Measurements from ENCODE around the gene ZNF831.

ZNF831 gene

DNA sequence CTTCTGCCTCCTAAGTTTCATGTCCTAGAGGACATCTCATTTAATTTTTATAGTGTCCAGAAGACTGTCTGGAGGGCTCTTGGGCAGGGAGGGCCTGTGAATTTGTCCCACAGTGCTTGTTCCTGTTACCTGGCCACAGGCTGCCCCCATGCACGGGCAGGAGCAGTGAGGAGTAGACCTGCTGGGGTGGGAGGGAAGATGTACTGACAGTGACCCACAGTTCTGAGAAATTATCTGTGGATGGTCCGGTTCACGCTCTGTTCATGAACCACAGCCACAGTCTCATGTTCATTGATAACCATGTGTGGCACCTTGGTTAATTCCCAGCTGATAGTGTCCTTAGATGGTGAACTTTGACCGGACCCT, 18.8 kb upstream of the ZNF831 start:
- ATAC-seq (replicated peaks; ENCODE audit: extremely low read depth, poor library complexity, severe bottlenecking) (no peak), DNase-seq (ENCODE audit: low spot score in 2 of 2) (no peak)
- peaks cover 43% of the 10 kb centered on the region for H3K4me1 Mint-ChIP-seq
- peak overlapping the region; percentile 76 for H3K4me3 Mint-ChIP-seq
- H3K36me3 Mint-ChIP-seq (ENCODE audit: insufficient read depth) = peaks cover 21% of the 10 kb centered on the region
- H3K27me3 Mint-ChIP-seq = no peaks in the 10 kb centered on the region
- H3K9me3 Mint-ChIP-seq = no peaks in the 10 kb centered on the region
- H3K27ac Mint-ChIP-seq (ENCODE audit: low read depth) = peak overlapping the region; percentile 99

DNA sequence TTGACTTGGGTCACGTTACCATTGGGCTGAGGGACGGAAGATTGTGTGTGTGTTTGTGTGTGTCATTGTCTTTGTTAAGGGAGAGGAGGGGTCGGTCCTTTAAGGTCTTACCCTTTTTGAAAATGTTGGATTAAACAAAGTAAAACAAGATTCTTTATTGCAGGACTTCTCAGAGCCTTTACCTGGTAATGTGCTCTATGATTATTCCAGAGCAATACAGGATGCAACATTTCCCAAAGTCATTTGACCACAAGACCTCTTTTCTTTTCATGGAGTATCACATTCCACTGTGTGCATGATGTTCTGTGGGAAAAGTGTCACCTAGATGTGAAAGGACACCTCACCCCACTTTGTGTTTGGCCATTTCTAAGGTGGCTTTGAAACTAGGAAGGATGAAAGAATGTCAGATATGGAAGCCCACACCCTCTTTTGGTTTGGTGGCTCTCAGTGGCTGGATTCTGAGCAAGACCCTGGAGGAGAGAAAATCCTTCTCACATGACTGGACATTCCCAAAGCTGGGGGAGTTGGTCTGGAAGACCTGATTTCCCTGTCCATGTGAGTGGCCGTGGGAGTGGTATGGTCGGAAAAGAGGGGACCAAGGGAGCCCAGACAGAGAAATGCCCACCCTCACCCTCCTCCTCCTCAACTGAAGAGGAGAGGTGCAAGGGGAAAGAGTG, 18.2 kb upstream of the ZNF831 start:
- Mint-ChIP-seq H3K4me3 (peak overlapping the region; percentile 76), H3K27me3 (no peaks in the 10 kb centered on the region), H3K36me3 (ENCODE audit: insufficient read depth) (peaks cover 24% of the 10 kb centered on the region), H3K9me3 (no peaks in the 10 kb centered on the region), H3K27ac (ENCODE audit: low read depth) (peak overlapping the region; percentile 99), H3K4me1 (peaks cover 49% of the 10 kb centered on the region)
- no peak for ATAC-seq (replicated peaks; ENCODE audit: extremely low read depth, poor library complexity, severe bottlenecking)
- no peak for DNase-seq (ENCODE audit: low spot score in 2 of 2)

DNA sequence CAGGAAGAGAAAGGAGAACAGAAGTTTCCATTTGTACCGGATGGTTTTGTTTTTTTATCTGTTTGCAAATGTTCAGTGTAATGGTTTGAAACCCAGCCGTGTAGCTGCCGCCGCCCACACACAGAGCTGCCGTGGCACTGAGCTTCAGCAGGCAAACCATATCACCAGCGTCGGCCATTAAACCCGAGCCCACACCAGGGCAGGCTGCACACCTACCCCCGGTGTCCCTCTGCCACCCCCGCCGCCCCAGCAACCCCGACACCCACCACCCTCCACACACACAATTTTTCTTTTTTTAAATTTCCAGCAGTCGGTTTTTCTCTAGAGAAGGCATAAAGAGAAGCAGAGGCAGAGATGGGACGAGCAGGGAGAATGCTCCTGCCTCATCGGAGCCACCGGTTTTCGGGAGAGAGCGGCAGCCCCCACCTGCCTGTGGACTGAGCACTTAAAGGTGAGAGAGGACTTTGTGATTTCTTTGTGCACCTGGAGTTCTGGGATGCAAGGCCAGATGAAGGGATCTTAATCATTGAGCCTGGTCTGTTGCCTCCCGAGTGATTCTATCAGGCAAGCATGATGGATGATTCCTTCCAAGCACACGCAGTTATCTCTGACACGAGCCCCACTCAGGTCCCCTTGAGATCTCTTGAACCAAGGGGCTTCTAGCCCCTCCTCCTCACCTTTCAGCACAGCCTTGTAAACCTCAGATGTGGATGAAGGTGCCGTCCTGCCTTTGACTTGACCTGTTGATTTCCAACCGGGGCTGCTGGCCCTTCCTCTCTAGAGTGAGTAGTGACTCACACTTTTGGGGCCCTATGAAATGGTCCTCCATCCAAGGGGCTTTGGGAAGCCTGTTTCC, 17.5 kb upstream of the ZNF831 start:
- ATAC-seq (replicated peaks; ENCODE audit: extremely low read depth, poor library complexity, severe bottlenecking) = peak; percentile 17
- peak overlapping the region; percentile 99 for H3K27ac Mint-ChIP-seq (ENCODE audit: low read depth)
- H3K4me3 Mint-ChIP-seq = peak overlapping the region; percentile 76

DNA sequence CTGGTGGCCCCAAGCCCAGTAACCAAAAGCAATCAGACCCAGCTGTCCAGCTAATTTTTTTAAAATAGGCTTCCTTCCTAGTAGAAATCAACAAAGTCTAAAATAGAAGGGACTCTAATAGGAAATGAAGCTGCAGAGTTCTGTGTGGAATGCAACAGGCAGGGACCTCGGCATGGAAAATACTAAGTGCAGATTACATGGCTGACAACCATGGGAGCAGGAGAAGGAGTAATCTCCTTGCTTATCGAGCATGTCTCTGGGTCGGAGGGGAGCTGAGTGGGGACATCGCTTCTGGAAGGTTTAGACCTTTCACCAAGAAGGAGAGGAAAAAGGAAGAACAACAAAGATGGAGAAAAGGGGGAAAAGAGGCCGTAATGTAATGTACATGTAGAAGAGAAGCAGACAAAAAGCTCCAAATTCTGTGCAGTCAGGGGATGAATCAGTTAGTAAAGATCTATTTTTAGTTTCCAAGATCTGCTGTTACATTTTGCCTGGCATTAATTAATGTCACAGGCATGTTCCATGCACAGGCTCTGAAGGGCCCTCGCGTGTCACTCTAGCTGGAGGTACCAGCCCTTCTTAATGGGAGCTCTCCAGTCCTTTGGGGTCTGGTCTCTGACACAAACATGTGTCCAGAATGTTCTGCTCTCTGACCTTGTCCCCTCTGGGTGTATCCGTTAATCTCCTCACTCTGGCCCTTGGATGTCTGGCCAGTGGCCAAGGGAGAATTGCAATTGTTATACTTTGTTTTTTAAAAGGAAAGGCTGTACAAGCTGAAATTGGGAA, 16.6 kb upstream of the ZNF831 start:
- Mint-ChIP-seq H3K4me3 (peak overlapping the region; percentile 76), H3K9me3 (no peaks in the 10 kb centered on the region), H3K36me3 (ENCODE audit: insufficient read depth) (peaks cover 24% of the 10 kb centered on the region), H3K27me3 (no peaks in the 10 kb centered on the region), H3K27ac (ENCODE audit: low read depth) (peak overlapping the region; percentile 99), H3K4me1 (peaks cover 64% of the 10 kb centered on the region)
- DNase-seq (ENCODE audit: low spot score in 2 of 2) (no peak), ATAC-seq (replicated peaks; ENCODE audit: extremely low read depth, poor library complexity, severe bottlenecking) (no peak)

More for the DNA sequence above, 17.5 kb upstream of the ZNF831 start:
- Mint-ChIP-seq H3K4me1 (peaks cover 56% of the 10 kb centered on the region), H3K9me3 (no peaks in the 10 kb centered on the region), H3K27me3 (no peaks in the 10 kb centered on the region), H3K36me3 (ENCODE audit: insufficient read depth) (peaks cover 24% of the 10 kb centered on the region)
- DNase-seq (ENCODE audit: low spot score in 2 of 2) = no peak

DNA sequence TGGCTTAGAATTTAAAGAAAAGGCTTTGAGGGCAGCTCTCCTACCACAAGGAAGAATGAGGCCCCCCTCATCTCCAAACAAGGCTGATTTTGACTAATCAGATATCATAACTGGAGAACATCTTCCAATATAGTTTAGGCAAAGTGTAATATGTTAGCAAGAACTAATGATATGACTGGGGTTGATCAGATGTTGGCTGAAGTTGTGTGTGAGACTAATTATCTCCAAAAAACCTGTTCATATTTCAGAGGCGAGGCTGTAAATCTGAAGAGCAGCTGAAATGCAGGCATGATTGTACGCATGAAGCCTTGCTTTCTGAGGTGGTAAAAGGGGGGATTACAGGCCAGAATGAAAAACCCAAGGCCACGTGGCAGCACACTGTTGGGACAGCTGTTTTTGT, 16.0 kb upstream of the ZNF831 start:
- no peaks in the 10 kb centered on the region for H3K27me3 Mint-ChIP-seq
- no peak for DNase-seq (ENCODE audit: low spot score in 2 of 2)
- H3K9me3 Mint-ChIP-seq = no peaks in the 10 kb centered on the region
- peaks cover 27% of the 10 kb centered on the region for H3K36me3 Mint-ChIP-seq (ENCODE audit: insufficient read depth)
- no peak for ATAC-seq (replicated peaks; ENCODE audit: extremely low read depth, poor library complexity, severe bottlenecking)
- H3K4me1 Mint-ChIP-seq = peaks cover 70% of the 10 kb centered on the region
- H3K27ac Mint-ChIP-seq (ENCODE audit: low read depth) = peak overlapping the region; percentile 99
- peak overlapping the region; percentile 76 for H3K4me3 Mint-ChIP-seq

DNA sequence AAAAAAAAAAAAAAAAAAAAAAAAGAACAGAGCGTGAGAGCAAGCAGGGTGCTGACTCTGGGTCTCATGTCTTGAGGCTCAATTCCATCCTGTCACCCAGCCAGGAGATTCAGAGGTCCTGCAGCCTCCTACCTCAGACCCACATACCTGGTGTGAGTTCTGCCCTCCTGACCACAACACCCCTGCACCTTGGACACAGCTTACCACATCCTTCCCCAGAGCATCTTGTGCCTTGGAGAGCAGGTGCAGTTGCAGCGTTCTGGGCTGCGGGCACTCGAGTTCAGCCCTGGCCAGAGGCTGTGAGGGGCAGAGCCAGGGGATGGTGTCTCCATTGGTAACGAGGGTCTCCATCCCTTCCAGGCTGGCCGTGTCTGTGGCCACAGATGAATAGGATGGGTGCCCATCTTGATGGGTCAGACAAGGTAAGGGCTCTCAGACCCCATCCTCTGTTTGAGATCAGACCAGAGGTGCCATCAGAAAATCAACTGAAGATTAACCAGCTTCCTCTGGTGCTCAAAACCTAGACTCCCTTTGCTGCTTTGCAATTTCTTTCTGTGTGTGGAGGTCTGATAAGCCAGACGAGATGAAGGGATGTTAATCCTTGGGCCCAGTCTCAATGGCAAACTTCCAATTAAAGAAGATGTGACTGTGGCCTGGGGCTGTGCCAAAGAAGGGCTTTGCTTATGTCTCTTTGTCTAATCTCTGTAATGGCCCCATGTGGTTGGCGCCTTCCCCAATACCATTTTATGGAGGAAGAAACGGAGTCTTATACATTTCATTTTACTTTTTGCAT, 14.7 kb upstream of the ZNF831 start:
- no peaks in the 10 kb centered on the region for H3K9me3 Mint-ChIP-seq
- H3K27me3 Mint-ChIP-seq = no peaks in the 10 kb centered on the region
- H3K27ac Mint-ChIP-seq (ENCODE audit: low read depth) = peak overlapping the region; percentile 99
- no peak overlapping the region for H3K4me3 Mint-ChIP-seq
- ATAC-seq (replicated peaks; ENCODE audit: extremely low read depth, poor library complexity, severe bottlenecking) = no peak
- H3K4me1 Mint-ChIP-seq = peaks cover 82% of the 10 kb centered on the region
- no peak for DNase-seq (ENCODE audit: low spot score in 2 of 2)
- H3K36me3 Mint-ChIP-seq (ENCODE audit: insufficient read depth) = peaks cover 27% of the 10 kb centered on the region

DNA sequence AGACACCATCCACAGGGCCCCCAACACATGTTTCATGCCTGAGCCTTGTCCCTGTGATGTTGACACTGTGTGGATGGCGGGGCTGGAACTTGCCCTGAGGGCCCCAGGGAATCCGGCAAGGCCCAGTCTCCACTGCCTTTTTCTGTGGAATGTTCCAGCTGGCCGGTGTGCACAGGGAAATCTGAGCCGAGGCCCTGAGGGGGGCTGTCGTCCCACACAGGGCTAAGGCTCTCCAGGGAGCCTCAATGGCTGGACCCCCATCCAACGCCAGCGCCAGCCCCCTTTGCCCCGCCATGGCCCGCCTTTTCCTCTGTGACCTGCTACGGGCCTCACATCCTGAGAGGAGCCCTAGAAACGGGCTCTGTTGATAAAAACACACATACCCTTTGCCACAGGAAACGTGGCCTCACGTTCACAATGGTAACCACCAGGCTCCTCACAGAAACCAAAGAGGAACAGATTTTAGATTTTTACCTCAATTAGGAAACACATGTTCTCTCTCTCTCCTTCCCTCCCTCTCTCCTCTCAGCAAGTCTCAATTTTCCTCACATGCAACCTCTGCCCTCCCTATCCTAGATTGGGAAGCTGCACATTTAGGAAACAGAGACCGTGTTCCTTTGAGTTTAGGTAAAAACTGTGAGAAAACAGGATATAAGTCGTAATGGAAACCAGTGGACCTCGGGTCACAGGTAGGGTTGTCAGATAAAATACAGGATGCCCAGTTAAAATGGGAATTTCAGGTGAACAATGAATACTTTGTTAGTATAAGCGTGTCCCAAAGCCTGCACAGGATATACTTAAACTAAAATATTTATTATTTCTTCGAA, 13.7 kb upstream of the ZNF831 start:
- ATAC-seq (replicated peaks; ENCODE audit: extremely low read depth, poor library complexity, severe bottlenecking) = peak; percentile 91
- H3K9me3 Mint-ChIP-seq = no peaks in the 10 kb centered on the region
- H3K4me3 Mint-ChIP-seq = peak overlapping the region; percentile 79

DNA sequence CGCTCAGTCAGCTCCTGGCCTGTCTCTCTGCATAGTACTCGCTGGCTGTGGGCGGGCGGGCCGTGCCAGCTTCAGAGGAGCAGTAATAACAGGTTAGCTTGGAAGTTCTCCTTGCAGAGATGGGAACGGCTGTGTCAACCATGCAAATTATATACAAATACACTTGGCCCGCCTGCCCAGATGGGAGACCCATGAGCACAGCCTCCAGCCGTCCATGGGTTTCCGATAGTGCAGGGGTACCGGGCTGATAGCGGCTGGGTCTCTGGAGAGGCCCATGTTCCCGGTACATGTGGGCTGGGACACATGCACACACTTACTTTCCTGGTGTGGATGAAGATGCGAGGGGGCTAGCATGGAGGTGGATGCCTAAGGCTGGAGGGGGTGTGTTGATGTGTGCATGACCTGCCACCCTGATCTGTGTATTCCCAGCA, 12.8 kb upstream of the ZNF831 start:
- Mint-ChIP-seq H3K36me3 (ENCODE audit: insufficient read depth) (peaks cover 24% of the 10 kb centered on the region), H3K27me3 (no peaks in the 10 kb centered on the region), H3K4me3 (peak overlapping the region; percentile 75), H3K27ac (ENCODE audit: low read depth) (peak overlapping the region; percentile 99), H3K4me1 (peaks cover 80% of the 10 kb centered on the region), H3K9me3 (no peaks in the 10 kb centered on the region)
- DNase-seq (ENCODE audit: low spot score in 2 of 2) (no peak), ATAC-seq (replicated peaks; ENCODE audit: extremely low read depth, poor library complexity, severe bottlenecking) (no peak)

More for the DNA sequence above, 13.7 kb upstream of the ZNF831 start:
- no peaks in the 10 kb centered on the region for H3K27me3 Mint-ChIP-seq
- peaks cover 27% of the 10 kb centered on the region for H3K36me3 Mint-ChIP-seq (ENCODE audit: insufficient read depth)
- peak overlapping the region; percentile 99 for H3K27ac Mint-ChIP-seq (ENCODE audit: low read depth)
- peak; percentile 62 to 85 for DNase-seq (ENCODE audit: low spot score in 2 of 2)
- peaks cover 82% of the 10 kb centered on the region for H3K4me1 Mint-ChIP-seq

DNA sequence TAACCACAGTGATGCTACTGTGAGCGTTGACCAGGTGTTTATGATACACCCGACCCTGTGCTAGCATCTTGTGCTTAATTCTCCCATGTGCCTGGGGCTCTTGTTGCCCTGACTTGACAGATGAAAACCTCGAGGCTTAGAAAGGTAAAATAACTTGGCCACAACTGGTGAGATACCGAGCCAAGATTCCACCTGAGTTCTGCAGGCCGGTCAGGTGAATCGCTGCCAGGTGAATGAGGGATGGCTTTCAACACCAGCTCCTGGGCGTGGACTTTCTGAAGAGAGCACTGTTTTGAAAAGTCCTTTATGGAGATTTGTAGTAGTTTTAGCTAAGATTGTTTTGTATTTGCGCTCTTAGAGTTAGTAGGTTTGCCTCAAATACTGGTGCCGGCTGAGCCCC, 12.2 kb upstream of the ZNF831 start:
- Mint-ChIP-seq H3K4me1 (peaks cover 75% of the 10 kb centered on the region), H3K4me3 (peak overlapping the region; percentile 75), H3K9me3 (no peaks in the 10 kb centered on the region), H3K36me3 (ENCODE audit: insufficient read depth) (peaks cover 20% of the 10 kb centered on the region), H3K27me3 (no peaks in the 10 kb centered on the region), H3K27ac (ENCODE audit: low read depth) (peak overlapping the region; percentile 99)
- no peak for DNase-seq (ENCODE audit: low spot score in 2 of 2)
- no peak for ATAC-seq (replicated peaks; ENCODE audit: extremely low read depth, poor library complexity, severe bottlenecking)

DNA sequence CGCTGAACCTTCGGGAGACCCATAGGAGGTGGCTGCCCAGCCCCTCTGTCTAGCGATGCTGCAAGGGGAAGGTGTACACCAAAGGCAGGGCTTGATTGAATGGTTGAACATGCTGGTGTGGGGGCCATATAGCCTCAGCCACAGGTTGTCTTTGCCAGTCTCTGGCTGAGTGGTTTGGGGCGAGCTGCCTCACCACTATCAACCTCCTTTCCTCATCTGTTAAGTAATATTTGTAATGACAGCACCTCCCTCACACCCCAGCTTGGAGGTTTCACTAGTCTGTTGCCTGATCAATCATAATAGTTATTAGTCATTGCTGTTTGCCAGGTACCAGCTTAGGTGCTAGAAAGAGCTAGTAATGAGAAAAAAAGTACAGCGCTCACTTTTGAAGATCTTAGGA, 11.8 kb upstream of the ZNF831 start:
- H3K27ac Mint-ChIP-seq (ENCODE audit: low read depth) = peak overlapping the region; percentile 99
- no peaks in the 10 kb centered on the region for H3K27me3 Mint-ChIP-seq
- ATAC-seq (replicated peaks; ENCODE audit: extremely low read depth, poor library complexity, severe bottlenecking) (peak; percentile 49), DNase-seq (ENCODE audit: low spot score in 2 of 2) (no peak)
- H3K4me1 Mint-ChIP-seq = peaks cover 70% of the 10 kb centered on the region
- no peaks in the 10 kb centered on the region for H3K9me3 Mint-ChIP-seq
- peak overlapping the region; percentile 75 for H3K4me3 Mint-ChIP-seq
- peaks cover 20% of the 10 kb centered on the region for H3K36me3 Mint-ChIP-seq (ENCODE audit: insufficient read depth)

DNA sequence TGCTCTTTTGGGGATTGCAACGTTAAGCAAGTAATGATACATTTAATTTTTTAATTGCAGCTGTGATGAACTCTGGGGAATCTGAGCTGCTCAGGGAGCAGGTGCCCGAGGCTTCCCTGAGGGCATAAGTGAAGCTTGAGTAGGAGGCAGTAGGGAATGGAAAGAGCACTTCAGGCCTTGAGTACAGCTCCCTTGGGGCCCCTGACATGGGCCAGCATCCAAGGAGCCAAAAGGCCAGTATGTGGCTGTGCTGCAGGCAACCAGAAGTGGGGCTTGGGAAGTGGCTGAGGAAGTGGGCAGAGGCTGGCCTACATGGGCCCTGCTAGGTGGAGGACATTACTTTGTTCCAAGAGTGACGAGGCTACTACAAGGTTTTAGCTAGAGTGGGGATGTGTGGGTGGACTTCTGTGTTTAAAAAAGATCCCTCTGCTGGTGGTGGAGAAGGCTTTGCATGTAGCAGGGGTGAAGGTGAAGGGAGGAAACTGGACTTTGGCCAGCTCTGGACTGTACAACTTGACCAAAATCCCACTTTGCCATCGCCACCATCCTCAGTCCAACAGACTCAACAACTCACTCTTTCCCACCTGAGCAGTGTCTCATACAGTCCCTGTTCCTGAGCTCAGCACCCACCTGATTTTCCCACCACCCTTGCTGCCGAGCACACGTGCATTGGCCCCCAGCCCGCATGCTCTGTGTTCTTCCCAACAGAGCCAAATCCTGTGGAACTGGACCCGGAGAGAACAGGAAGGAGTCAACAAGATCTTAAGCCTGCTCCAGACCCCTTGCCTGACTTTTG, 10.9 kb upstream of the ZNF831 start:
- H3K4me1 Mint-ChIP-seq = peaks cover 75% of the 10 kb centered on the region
- DNase-seq (ENCODE audit: low spot score in 2 of 2) (no peak), ATAC-seq (replicated peaks; ENCODE audit: extremely low read depth, poor library complexity, severe bottlenecking) (no peak)
- H3K27ac Mint-ChIP-seq (ENCODE audit: low read depth) = peak overlapping the region; percentile 99
- no peaks in the 10 kb centered on the region for H3K9me3 Mint-ChIP-seq
- H3K4me3 Mint-ChIP-seq = peak overlapping the region; percentile 75
- H3K36me3 Mint-ChIP-seq (ENCODE audit: insufficient read depth) = peaks cover 15% of the 10 kb centered on the region
- no peaks in the 10 kb centered on the region for H3K27me3 Mint-ChIP-seq
